SK-N-SH treated with all-trans-retinoic acid at 6 μM for 48 hours (cell line): Measurements from ENCODE around the gene SLC35A1.
"Not testable (repeated sequence)": the region's sequence is repeated elsewhere in the genome, so short reads cannot be mapped to it uniquely, and the experiment has no call there.

Source experiments
- ATAC-seq: fragments of 200-7000 bp; cut with Tn5 transposase; 3 replicates; pipeline ENCODE4 v1.9.1; 2020; ENCODE audit warnings: mild to moderate bottlenecking, moderate library complexity
- ARNTL ChIP-seq: fragments of 450-650 bp; formaldehyde crosslinking; IDR thresholded peaks from 2 replicates; pipeline ENCODE4 v1.5.0; 2020; ENCODE audit warnings: low read depth, mild to moderate bottlenecking, moderate library complexity, borderline replicate concordance
- BACH2 ChIP-seq: fragments of 250-450 bp; sonication (Bioruptor Pico); IDR thresholded peaks from 2 replicates; pipeline ENCODE4 v1.9.0; 2021; ENCODE audit warnings: mild to moderate bottlenecking, borderline replicate concordance
- CSDC2 ChIP-seq: fragments of 250-450 bp; sonication (Bioruptor Pico); IDR thresholded peaks from 2 replicates; pipeline ENCODE4 v1.5.0; 2020; ENCODE audit warnings: mild to moderate bottlenecking, moderate library complexity
- ESRRG ChIP-seq: fragments of 250-450 bp; sonication (Bioruptor Pico); IDR thresholded peaks from 2 replicates; pipeline ENCODE4 v1.6.1; 2021; ENCODE audit warnings: mild to moderate bottlenecking
- GLIS3 ChIP-seq: fragments of 250-450 bp; sonication (Bioruptor Pico); IDR thresholded peaks from 2 replicates; pipeline ENCODE4 v1.5.0; 2020; ENCODE audit warnings: mild to moderate bottlenecking, moderate library complexity
- ISL1 ChIP-seq: fragments of 250-450 bp; sonication (Bioruptor Pico); IDR thresholded peaks from 2 replicates; pipeline ENCODE4 v2.1.2; 2022; ENCODE audit warnings: mild to moderate bottlenecking, moderate library complexity
- OSR1 ChIP-seq: fragments of 250-450 bp; sonication (Bioruptor Pico); IDR thresholded peaks from 2 replicates; pipeline ENCODE4 v1.8.0; 2022; ENCODE audit warnings: moderate library complexity, mild to moderate bottlenecking, inconsistent platforms
- PPARA ChIP-seq: fragments of 250-450 bp; sonication (Bioruptor Pico); IDR thresholded peaks from 2 replicates; pipeline ENCODE4 v1.5.0; 2020; ENCODE audit warnings: mild to moderate bottlenecking, borderline replicate concordance
- RARB ChIP-seq: fragments of 250-450 bp; sonication (Bioruptor Pico); IDR thresholded peaks from 2 replicates; pipeline ENCODE4 v1.8.0; 2021; ENCODE audit warnings: mild to moderate bottlenecking, moderate library complexity
- SNAI2 ChIP-seq: fragments of 250-450 bp; sonication (Bioruptor Pico); IDR thresholded peaks from 2 replicates; pipeline ENCODE4 v1.5.0; 2020; ENCODE audit warnings: mild to moderate bottlenecking, moderate library complexity
- TCF4 ChIP-seq: fragments of 250-450 bp; sonication (Bioruptor Pico); IDR thresholded peaks from 2 replicates; pipeline ENCODE4 v1.8.0; 2021; ENCODE audit warnings: mild to moderate bottlenecking, moderate library complexity, borderline replicate concordance
- TOX ChIP-seq: fragments of 250-450 bp; sonication (Bioruptor Pico); IDR thresholded peaks from 2 replicates; pipeline ENCODE4 v1.8.0; 2021; ENCODE audit warnings: mild to moderate bottlenecking, moderate library complexity, borderline replicate concordance
- ZC3H10 ChIP-seq: fragments of 250-450 bp; sonication (Bioruptor Pico); IDR thresholded peaks from 2 replicates; pipeline ENCODE4 v1.5.1; 2021; ENCODE audit warnings: mild to moderate bottlenecking, moderate library complexity
- ZFP3 ChIP-seq: fragments of 250-450 bp; sonication (Bioruptor Pico); IDR thresholded peaks from 2 replicates; pipeline ENCODE4 v1.5.0; 2020; ENCODE audit warnings: mild to moderate bottlenecking, moderate library complexity
- ZFP30 ChIP-seq: fragments of 450-650 bp; formaldehyde crosslinking; IDR thresholded peaks from 2 replicates; pipeline ENCODE4 v1.5.0; 2022; ENCODE audit warnings: mild to moderate bottlenecking, moderate library complexity
- ZNF565 ChIP-seq: fragments of 450-650 bp; formaldehyde crosslinking; conservative IDR thresholded peaks from 2 replicates; pipeline ENCODE4 v1.5.0; 2020; ENCODE audit warnings: low read depth, mild to moderate bottlenecking, moderate library complexity
- ZNF70 ChIP-seq: fragments of 450-650 bp; formaldehyde crosslinking; IDR thresholded peaks from 2 replicates; pipeline ENCODE4 v1.5.0; 2020; ENCODE audit warnings: mild to moderate bottlenecking, moderate library complexity
- ZNF8 ChIP-seq: fragments of 450-650 bp; formaldehyde crosslinking; IDR thresholded peaks from 2 replicates; pipeline ENCODE4 v1.5.0; 2020; ENCODE audit warnings: mild to moderate bottlenecking, moderate library complexity
- TF ChIP-seq, protein P1 (sequence below): fragments of 250-450 bp; sonication (Bioruptor Pico); IDR thresholded peaks from 2 replicates; pipeline ENCODE4 v1.5.1; 2021; ENCODE audit warnings: mild to moderate bottlenecking, moderate library complexity
- TF ChIP-seq, protein P2 (sequence below): fragments of 250-450 bp; sonication (Bioruptor Pico); IDR thresholded peaks from 2 replicates; pipeline ENCODE4 v1.5.1; 2020; ENCODE audit warnings: low read depth, mild to moderate bottlenecking, moderate library complexity
- TF ChIP-seq, protein P3 (sequence below): fragments of 250-450 bp; sonication (Bioruptor Pico); IDR thresholded peaks from 2 replicates; pipeline ENCODE4 v1.5.0; 2020; ENCODE audit warnings: mild to moderate bottlenecking, moderate library complexity
- TF ChIP-seq, protein P4 (sequence below): fragments of 250-450 bp; sonication (Bioruptor Pico); IDR thresholded peaks from 2 replicates; pipeline ENCODE4 v1.8.0; 2021; ENCODE audit warnings: low read depth, mild to moderate bottlenecking, moderate library complexity, borderline replicate concordance
- TF ChIP-seq, protein P5 (sequence below): fragments of 250-450 bp; sonication (Bioruptor Pico); IDR thresholded peaks from 2 replicates; pipeline ENCODE4 v1.8.0; 2020; ENCODE audit warnings: mild to moderate bottlenecking, moderate library complexity, borderline replicate concordance

The SLC35A1 gene

DNA sequence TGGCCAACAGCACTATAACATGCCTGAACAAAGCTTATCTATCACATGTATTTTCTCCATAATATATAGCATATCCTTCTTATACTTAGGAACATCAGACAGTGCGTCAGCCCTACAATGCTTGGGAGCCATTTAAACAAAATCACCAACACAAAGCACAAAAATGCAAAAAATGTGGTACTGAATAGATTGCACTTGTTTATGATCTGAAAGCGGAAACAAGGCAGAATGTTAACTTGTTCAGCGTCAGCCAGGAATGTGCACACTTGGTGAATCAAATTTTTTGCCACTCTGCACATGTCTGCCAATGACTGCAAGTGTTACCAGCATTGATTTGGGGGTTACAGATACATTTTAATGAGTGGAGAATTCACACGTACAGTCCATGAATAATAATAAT is 14.8 kb downstream of the SLC35A1 start:
- no peak for ATAC-seq
- TF ChIP-seq ZNF565 (no peak), OSR1 (CRISPR knock-in tag) (no peak), ZNF8 (CRISPR knock-in tag) (no peak), ISL1 (CRISPR knock-in tag) (no peak), ESRRG (CRISPR knock-in tag) (no peak), ZFP30 (CRISPR knock-in tag) (no peak), TCF4 (no peak), BACH2 (CRISPR knock-in tag) (no peak), PPARA (no peak), ZNF70 (CRISPR knock-in tag) (no peak), CSDC2 (CRISPR knock-in tag) (no peak), GLIS3 (CRISPR knock-in tag) (no peak)
- TF ChIP-seq, protein P1, sequence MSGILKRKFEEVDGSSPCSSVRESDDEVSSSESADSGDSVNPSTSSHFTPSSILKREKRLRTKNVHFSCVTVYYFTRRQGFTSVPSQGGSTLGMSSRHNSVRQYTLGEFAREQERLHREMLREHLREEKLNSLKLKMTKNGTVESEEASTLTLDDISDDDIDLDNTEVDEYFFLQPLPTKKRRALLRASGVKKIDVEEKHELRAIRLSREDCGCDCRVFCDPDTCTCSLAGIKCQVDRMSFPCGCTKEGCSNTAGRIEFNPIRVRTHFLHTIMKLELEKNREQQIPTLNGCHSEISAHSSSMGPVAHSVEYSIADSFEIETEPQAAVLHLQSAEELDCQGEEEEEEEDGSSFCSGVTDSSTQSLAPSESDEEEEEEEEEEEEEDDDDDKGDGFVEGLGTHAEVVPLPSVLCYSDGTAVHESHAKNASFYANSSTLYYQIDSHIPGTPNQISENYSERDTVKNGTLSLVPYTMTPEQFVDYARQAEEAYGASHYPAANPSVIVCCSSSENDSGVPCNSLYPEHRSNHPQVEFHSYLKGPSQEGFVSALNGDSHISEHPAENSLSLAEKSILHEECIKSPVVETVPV (CRISPR knock-in tag): no peak
- TF ChIP-seq, protein P2, sequence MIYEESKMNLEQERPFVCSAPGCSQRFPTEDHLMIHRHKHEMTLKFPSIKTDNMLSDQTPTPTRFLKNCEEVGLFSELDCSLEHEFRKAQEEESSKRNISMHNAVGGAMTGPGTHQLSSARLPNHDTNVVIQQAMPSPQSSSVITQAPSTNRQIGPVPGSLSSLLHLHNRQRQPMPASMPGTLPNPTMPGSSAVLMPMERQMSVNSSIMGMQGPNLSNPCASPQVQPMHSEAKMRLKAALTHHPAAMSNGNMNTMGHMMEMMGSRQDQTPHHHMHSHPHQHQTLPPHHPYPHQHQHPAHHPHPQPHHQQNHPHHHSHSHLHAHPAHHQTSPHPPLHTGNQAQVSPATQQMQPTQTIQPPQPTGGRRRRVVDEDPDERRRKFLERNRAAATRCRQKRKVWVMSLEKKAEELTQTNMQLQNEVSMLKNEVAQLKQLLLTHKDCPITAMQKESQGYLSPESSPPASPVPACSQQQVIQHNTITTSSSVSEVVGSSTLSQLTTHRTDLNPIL (CRISPR knock-in tag): no peak
- TF ChIP-seq, protein P3, sequence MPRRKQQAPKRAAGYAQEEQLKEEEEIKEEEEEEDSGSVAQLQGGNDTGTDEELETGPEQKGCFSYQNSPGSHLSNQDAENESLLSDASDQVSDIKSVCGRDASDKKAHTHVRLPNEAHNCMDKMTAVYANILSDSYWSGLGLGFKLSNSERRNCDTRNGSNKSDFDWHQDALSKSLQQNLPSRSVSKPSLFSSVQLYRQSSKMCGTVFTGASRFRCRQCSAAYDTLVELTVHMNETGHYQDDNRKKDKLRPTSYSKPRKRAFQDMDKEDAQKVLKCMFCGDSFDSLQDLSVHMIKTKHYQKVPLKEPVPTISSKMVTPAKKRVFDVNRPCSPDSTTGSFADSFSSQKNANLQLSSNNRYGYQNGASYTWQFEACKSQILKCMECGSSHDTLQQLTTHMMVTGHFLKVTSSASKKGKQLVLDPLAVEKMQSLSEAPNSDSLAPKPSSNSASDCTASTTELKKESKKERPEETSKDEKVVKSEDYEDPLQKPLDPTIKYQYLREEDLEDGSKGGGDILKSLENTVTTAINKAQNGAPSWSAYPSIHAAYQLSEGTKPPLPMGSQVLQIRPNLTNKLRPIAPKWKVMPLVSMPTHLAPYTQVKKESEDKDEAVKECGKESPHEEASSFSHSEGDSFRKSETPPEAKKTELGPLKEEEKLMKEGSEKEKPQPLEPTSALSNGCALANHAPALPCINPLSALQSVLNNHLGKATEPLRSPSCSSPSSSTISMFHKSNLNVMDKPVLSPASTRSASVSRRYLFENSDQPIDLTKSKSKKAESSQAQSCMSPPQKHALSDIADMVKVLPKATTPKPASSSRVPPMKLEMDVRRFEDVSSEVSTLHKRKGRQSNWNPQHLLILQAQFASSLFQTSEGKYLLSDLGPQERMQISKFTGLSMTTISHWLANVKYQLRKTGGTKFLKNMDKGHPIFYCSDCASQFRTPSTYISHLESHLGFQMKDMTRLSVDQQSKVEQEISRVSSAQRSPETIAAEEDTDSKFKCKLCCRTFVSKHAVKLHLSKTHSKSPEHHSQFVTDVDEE (CRISPR knock-in tag): no peak
- TF ChIP-seq, protein P4, sequence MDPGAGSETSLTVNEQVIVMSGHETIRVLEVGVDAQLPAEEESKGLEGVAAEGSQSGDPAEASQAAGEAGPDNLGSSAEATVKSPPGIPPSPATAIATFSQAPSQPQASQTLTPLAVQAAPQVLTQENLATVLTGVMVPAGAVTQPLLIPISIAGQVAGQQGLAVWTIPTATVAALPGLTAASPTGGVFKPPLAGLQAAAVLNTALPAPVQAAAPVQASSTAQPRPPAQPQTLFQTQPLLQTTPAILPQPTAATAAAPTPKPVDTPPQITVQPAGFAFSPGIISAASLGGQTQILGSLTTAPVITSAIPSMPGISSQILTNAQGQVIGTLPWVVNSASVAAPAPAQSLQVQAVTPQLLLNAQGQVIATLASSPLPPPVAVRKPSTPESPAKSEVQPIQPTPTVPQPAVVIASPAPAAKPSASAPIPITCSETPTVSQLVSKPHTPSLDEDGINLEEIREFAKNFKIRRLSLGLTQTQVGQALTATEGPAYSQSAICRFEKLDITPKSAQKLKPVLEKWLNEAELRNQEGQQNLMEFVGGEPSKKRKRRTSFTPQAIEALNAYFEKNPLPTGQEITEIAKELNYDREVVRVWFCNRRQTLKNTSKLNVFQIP (CRISPR knock-in tag): no peak
- TF ChIP-seq, protein P5, sequence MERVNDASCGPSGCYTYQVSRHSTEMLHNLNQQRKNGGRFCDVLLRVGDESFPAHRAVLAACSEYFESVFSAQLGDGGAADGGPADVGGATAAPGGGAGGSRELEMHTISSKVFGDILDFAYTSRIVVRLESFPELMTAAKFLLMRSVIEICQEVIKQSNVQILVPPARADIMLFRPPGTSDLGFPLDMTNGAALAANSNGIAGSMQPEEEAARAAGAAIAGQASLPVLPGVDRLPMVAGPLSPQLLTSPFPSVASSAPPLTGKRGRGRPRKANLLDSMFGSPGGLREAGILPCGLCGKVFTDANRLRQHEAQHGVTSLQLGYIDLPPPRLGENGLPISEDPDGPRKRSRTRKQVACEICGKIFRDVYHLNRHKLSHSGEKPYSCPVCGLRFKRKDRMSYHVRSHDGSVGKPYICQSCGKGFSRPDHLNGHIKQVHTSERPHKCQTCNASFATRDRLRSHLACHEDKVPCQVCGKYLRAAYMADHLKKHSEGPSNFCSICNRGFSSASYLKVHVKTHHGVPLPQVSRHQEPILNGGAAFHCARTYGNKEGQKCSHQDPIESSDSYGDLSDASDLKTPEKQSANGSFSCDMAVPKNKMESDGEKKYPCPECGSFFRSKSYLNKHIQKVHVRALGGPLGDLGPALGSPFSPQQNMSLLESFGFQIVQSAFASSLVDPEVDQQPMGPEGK (CRISPR knock-in tag): no peak
- TF ChIP-seq, all 23 proteins: peak for 0

DNA sequence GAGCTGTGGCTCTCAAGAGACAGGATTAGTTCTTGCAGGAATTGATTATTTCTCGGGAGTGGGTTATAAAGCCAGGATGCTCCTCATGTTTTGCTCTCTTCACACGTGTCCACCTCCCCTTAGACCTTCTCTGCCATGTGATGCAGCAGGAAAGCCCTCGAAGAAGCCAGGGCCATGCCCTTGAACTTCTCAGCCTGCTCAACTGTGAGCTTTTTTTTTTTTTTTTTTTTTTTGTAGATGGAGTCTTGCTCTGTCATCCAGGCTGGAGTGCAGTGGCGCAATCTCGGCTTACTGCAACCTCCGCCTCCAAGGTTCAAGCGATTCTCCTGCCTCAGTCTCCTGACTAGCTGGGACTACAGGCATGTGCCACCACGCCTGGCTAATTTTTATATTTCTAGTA is 16.6 kb downstream of the SLC35A1 start:
- not testable (repeated sequence) for ATAC-seq

DNA sequence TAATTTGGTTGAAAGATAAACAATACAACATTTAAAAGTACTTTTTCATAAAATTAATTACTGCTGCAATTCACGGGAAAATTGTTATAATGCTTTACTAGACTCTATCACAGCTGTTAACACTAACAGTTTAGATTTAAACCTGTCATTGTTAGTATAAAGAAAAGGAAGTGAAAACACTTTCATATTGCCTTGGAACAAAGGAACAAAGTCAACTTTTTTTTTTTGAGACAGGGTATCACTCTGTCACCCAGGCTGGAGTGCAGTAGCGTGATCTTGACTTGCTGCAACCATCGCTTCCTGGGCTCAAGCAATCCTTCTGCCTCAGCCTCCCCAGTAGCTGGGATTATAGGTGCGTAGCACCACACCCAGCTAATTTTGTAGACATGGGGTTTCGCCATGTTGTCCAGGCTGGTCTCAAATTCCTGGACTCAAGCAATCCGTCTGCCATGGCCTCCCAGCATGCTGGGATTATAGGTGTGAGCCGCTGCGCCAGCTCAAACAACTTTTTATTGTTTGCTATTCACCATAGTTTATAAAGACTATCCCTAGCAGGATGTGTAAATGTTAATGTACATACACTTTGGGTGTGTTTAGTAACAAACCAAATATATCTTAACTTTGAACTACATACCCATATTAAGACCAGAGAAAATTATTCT is 22.1 kb downstream of the SLC35A1 start:
- no peak for ATAC-seq
- TF ChIP-seq ESRRG (CRISPR knock-in tag) (no peak), ZFP3 (no peak), GLIS3 (CRISPR knock-in tag) (no peak), PPARA (no peak), ARNTL (CRISPR knock-in tag) (no peak), ZNF565 (no peak), ZFP30 (CRISPR knock-in tag) (no peak), ZC3H10 (no peak), ISL1 (CRISPR knock-in tag) (no peak), TOX (CRISPR knock-in tag) (no peak), SNAI2 (CRISPR knock-in tag) (no peak), ZNF70 (CRISPR knock-in tag) (no peak), RARB (CRISPR knock-in tag) (no peak), ZNF8 (CRISPR knock-in tag) (no peak)
- TF ChIP-seq, protein P4 (CRISPR knock-in tag): no peak
- TF ChIP-seq, protein P5 (CRISPR knock-in tag): no peak
- TF ChIP-seq, protein P2 (CRISPR knock-in tag): no peak
